Stimulated activated CD8-positive, alpha-beta memory T cell treated with anti-CD3 and anti-CD28 coated beads, Interleukin-15, amount 100 ng/mL, for 48 hours (primary cell): ENCODE measurements around the gene CADM1.

ENCODE experiments used
- DNase-seq, 2 donors: peaks; one replicate each; pipeline ENCODE4 v3.0.0-alpha.2; 2020; ENCODE audit warnings: low read depth in 2 of 2

The CADM1 gene

DNA sequence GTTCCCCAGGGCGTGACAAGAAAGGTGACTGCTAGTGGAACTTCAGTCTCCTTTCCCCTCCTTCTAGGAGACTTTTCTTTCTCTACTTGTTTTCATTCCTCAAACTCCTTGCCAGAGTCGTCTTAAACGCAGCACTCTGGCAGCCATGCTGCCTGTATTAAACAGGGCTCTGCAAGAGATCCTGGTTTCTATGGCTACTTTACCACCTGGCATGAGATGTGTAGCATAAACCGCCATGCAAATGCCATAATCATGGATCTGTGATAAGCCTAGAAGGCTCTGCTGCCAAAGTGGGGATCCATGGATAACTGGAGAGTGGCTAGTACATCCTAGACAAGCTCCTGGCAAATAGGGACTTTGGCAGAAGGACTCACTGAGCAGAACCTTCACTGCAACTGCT, 321.1 kb downstream of the CADM1 start:
- no peak for DNase-seq

GRCh38 chr11:115182282-115182955, 321.8 kb downstream of the CADM1 start:
- no peak for DNase-seq

GRCh38 chr11:115181538-115181937, 322.7 kb downstream of the CADM1 start:
- no peak for DNase-seq

DNA sequence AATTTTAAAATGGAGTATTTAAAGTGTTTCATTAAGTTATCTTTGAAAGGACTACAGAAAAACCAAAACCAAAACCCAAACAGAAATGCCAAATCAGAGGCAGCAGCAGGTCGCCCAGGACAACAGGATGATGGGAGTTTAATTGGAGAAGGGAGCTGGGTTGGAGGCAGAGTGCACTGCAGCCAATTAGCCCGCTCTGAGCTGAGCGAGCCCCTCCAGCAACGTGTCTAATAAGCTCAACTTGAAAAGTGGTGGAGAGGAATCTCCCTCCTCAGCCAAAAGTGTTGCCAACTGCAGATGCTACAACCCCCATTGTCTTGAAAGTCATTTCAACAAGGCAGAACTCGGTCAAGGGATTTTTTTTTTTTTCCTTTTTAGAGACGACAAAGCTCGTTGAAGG, 323.9 kb downstream of the CADM1 start:
- DNase-seq, result no peak

DNA sequence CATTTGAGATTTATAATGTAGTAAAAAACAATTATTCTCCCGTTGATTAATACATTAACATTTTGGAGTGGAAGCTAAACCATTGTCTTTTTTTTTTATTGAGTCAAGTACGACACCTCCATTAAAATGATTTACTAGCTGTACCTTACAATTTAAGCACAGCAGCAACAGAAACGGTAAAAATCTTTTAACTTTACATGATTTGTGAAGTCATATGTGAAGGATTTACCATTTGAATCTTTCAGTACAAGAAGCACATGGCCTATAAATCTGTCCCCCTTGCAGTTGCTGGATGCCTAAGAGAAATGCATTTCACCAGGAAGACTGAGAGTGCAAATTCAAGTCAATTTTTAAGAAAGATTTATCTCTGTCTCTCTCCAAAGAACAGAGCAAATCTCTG, 324.6 kb downstream of the CADM1 start:
- DNase-seq, result no peak

DNA sequence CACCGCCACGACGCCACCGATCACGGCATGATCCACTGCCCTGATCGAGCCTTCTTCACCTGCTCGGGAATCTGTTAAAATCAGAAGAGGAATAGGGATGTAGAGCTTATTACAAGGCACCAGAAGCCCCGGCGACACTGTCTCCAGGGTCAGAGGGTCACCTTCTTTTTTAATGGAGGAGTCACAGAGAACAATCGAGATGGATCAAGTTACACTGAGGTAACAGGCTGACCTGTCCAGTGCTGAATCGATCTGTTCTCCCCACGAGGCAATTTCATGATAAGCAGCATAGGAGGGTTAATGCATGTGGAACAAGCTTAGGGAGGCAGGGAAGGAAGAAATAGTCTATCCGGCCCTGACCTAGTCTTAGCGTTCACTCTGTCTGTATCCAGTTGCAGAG, 325.5 kb downstream of the CADM1 start:
- DNase-seq, result no peak

DNA sequence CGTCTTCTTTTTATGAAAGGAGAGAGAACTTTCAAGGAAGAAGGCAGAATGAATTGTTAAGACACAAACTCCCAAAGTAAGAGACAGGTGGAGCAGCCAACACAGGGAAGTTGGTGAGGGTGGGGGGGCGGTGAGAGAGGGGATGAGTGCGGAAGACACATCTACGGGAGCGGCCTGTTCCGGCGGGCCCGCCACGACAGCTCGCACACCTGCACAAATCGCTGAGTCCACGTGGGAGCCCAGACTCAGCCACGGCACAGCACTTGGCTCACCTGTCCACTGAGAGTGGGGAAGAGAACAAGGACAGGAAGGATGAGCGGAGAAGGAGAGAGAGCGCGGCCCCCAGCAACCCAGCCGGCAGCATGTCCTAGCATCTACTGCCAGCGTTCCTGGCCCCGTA, 331.1 kb downstream of the CADM1 start:
- no peak for DNase-seq

GRCh38 chr11:115170133-115170815, 333.9 kb downstream of the CADM1 start:
- no peak for DNase-seq

DNA sequence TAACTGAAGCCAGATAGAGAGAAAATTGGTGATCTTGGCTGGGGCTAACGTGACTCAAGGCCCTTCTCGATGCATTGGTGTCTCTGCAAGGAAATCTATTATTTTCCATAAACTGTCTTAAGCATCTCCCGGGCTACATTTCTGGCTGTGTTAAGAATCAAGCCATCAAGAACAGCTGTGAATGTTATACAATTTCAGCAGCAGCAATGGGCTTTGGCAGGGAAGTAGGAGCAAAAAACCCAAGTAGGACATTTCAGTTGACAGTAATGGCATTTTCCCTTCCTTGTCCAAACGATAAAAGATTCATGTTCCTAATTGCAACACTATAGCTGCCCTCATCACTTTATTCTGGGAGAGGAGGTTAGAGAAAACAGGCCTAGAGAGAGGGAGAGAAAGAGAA, 335.0 kb downstream of the CADM1 start:
- no peak for DNase-seq

- no peak for DNase-seq
These were observed 335.5 kb downstream of the CADM1 start for GRCh38 chr11:115168686-115169085.

DNA sequence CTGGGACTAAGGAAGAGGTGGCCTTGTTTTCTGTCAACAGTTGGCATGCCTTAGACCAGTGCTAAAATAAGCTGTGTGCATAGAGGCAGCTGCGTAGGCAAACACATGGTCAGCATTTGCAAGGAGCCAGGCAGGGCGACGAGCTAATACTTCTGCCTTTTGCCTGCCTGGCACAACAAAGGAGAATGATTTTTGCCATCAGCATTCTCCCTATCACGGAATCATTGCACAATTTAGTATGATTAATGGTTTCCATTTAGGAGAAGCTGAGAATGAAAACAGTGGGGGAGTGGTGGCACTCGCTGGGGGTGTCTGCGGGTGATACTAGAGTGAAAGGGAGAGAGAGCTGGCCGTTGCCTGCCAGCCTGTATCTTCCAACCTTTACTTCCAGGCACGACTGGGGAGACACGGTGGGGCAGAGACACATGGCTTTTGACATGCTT, 336.0 kb downstream of the CADM1 start:
- DNase-seq, result no peak

GRCh38 chr11:115167456-115167855, 336.8 kb downstream of the CADM1 start:
- no peak for DNase-seq

- DNase-seq, result no peak
These were observed 337.4 kb downstream of the CADM1 start for GRCh38 chr11:115166820-115167219.

DNA sequence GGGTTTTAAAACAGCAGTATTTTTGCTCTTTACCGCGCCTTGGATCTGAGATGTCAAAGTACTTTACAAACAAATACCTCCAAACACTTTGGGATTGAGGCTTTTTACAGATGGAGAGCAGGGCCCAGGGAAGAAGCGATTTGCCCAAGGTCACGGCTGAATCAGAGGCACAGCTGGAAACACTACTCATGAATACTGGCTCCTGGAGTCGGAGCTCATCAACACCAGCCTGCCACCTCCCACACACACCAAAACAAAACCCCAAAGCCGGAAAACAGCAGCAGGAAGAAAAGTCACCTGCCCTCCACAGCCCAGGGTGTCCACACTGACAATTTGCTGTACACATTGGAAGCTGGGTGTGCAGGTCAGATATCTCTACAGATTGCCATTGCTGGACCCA, 339.4 kb downstream of the CADM1 start:
- DNase-seq, result no peak

DNA sequence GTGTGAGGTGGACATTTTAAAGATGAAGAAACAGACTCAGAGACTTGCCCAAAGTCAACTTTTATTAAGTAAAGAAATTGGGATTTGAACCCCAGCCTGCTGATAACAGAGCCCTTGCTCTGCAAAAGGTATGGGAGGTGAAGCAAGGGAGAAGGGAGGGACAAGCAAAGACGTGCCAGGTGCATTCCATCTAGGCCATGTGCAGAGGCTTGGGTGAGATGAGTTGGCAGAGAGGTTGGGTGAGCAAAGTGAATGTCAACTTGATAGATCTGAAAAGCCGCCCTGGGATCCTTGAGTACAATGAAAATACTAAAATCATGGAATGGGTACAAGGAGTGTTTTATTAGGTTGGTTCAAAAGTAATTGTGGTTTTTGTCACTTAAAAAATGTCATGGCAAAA, 341.3 kb downstream of the CADM1 start:
- no peak for DNase-seq

DNA sequence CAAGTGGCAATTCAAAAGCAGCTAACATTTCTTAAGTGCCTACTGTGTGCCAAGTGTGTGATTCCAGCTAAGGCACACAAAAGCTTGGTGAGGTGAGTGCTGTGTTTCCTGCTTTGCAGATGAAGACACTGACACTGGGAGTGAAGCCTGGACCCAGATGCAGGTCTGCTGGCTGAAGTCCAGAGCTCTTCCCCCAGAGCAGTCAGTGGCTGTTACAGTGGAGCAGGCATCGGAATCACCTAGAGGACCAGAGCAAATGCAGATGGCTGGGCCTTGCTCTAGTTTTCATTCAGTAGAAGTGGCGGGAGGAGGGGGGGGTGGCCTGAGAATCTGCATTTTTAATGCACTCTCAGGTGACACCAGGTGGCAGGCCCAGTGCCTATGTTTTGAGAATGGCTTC, 342.3 kb downstream of the CADM1 start:
- DNase-seq, result no peak

GRCh38 chr11:115159207-115159606, 345.0 kb downstream of the CADM1 start:
- DNase-seq, result no peak

DNA sequence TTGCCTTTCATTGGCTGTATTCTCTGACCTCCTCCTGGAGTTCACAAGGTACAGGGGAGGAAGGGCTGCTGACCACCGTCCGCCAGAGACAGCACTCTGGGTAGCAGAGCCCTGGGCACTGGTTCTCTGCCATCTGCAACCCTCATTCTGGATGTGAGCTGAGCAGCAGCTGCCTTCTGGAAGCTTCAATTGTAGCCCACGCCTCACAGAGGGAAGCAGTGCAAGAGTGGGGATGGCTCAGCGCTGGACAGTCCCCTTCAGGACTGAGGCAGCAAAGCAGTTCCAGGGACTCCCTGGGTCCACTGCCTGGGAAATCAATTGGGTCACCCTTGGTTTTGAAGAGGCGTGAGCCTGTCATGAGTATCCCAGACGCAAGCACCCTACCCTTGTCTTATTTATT, 346.2 kb downstream of the CADM1 start:
- no peak for DNase-seq

DNA sequence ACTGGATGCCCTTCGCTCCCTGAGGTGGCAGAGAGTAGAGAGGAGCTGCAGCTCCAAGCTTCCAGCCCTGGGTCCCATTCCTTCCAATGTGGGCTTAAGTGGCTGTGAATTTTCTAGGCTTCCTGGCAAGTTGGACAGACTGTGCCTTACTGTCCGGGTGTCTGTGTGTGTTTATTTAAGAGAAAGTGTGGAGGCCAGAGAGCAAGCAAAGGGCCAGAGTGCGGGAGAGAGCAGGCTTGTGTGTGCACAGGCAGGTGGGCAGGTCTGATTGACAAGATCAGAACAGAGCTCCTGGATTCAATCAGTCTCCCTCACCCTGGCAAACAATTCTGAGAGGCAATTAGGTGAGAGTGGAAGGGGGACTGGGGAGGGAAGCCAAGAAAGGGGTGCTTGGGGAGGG, 347.0 kb downstream of the CADM1 start:
- no peak for DNase-seq

- no peak for DNase-seq
These were observed 348.2 kb downstream of the CADM1 start for GRCh38 chr11:115155978-115156377.

DNA sequence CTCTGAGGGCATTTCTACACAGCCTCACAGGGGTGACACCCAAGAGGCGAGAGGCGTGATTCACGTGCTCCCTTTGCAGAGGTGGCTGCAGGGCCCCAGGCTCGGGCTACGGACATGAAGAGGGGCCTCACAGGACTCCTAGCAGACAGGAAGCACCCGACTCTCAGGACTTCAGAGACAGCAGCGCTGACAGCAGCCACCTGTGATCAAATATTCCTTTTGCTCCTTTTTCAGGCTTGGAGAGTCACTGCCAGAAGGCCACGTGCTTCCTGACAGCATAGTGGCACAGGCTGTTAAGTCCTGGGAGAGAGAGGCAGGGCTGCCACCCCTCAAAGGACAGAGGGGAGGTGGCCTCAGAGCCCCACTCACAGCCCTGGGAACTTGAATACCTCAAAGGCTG, 348.9 kb downstream of the CADM1 start:
- DNase-seq, result no peak

GRCh38 chr11:115154355-115154736, 349.9 kb downstream of the CADM1 start:
- DNase-seq, result no peak

GRCh38 chr11:115153731-115154354, 350.4 kb downstream of the CADM1 start:
- no peak for DNase-seq
